Measurements from ENCODE around the gene NGB. TPM values are rescaled to one million over a fixed set of nuclear protein-coding genes. Genes with fewer than 3 reads are reported as not detected.

NGB gene
- polyA plus RNA-seq, 3 donors = not detected

GRCh38 chr14:77225254-77225653 lies 45.8 kb downstream of the NGB start:
- Mint-ChIP-seq H3K4me1 (no peaks in the 10 kb centered on the region), H3K9me3 (peaks cover 0 to 1% (median 0%) of the 10 kb centered on the region in 7 donors), H3K27ac (no peak overlapping the region), H3K36me3 (no peaks in the 10 kb centered on the region), H3K4me3 (no peak overlapping the region), H3K27me3 (ENCODE audit: low read depth in 3 of 3) (peaks cover under 1 to 6% (median 2%) of the 10 kb centered on the region in 3 donors)
- Histone ChIP-seq H3K4me2 (replicated peaks; ENCODE audit: extremely low read depth, low read length, poor library complexity, severe bottlenecking) (no peak overlapping the region), H3K4me1 (ENCODE audit: control insufficient read depth in 1 of 2, insufficient read depth in 2 of 2, low read length in 2 of 2) (no peaks in the 10 kb centered on the region), H3K9me3 (replicated peaks in 1 of 2; ENCODE audit: control insufficient read depth in 1 of 2, insufficient read depth in 1 of 2, low read length in 2 of 2) (no peaks in the 10 kb centered on the region), H3K27ac (ENCODE audit: low read depth in 1 of 2, low read length in 2 of 2) (no peak overlapping the region), H3K4me3 (replicated peaks in 1 of 3; ENCODE audit: low read depth in 2 of 3, low read length in 3 of 3) (no peak overlapping the region), H4K20me1 (ENCODE audit: insufficient read depth, low read length) (no peaks in the 10 kb centered on the region), H2AFZ (ENCODE audit: insufficient read depth, low read depth, low read length, poor library complexity, severe bottlenecking) (no peak overlapping the region), H3K27me3 (ENCODE audit: control insufficient read depth in 2 of 2, insufficient read depth in 2 of 2, low read length in 2 of 2) (no peaks in the 10 kb centered on the region), H3K36me3 (replicated peaks in 1 of 2; ENCODE audit: control insufficient read depth in 1 of 2, insufficient read depth in 2 of 2, low read length in 2 of 2) (no peaks in the 10 kb centered on the region), H3K79me2 (ENCODE audit: insufficient read depth, low read length) (no peaks in the 10 kb centered on the region), H3K9ac (ENCODE audit: insufficient read depth, low read length, poor library complexity, severe bottlenecking) (no peak overlapping the region)
- TF ChIP-seq CTCF (IDR thresholded peaks at IDR 0.05) = no peak
- DNase-seq = no peak
- intact Hi-C loops (cut with micrococcal nuclease) = no loop called here
- 86% methylated on average over 11 of the region's 12 CpGs for WGBS (ENCODE audit: insufficient coverage)

- Mint-ChIP-seq H3K4me1 (no peaks in the 10 kb centered on the region), H3K9me3 (no peaks in the 10 kb centered on the region), H3K27me3 (ENCODE audit: low read depth in 3 of 3) (peaks cover 2 to 6% (median 2%) of the 10 kb centered on the region in 3 donors), H3K27ac (no peak overlapping the region), H3K4me3 (no peak overlapping the region), H3K36me3 (no peaks in the 10 kb centered on the region)
- H3K4me3 ChIP-seq (replicated peaks in 1 of 3; ENCODE audit: low read depth in 2 of 3, low read length in 3 of 3) = no peak overlapping the region
- DNase-seq = no peak
- 19% methylated on average over 3 of the region's 4 CpGs for WGBS (ENCODE audit: insufficient coverage)
- H2AFZ ChIP-seq (ENCODE audit: insufficient read depth, low read depth, low read length, poor library complexity, severe bottlenecking) = no peak overlapping the region
- intact Hi-C loops (cut with micrococcal nuclease) = no loop called here
- H3K36me3 ChIP-seq (replicated peaks in 1 of 2; ENCODE audit: control insufficient read depth in 1 of 2, insufficient read depth in 2 of 2, low read length in 2 of 2) = no peaks in the 10 kb centered on the region
- no peak overlapping the region for H3K27ac ChIP-seq (ENCODE audit: low read depth in 1 of 2, low read length in 2 of 2)
- no peaks in the 10 kb centered on the region for H3K9me3 ChIP-seq (replicated peaks in 1 of 2; ENCODE audit: control insufficient read depth in 1 of 2, insufficient read depth in 1 of 2, low read length in 2 of 2)
- H3K4me1 ChIP-seq (ENCODE audit: control insufficient read depth in 1 of 2, insufficient read depth in 2 of 2, low read length in 2 of 2) = no peaks in the 10 kb centered on the region
- no peaks in the 10 kb centered on the region for H4K20me1 ChIP-seq (ENCODE audit: insufficient read depth, low read length)
- H3K9ac ChIP-seq (ENCODE audit: insufficient read depth, low read length, poor library complexity, severe bottlenecking) = no peak overlapping the region
- H3K4me2 ChIP-seq (replicated peaks; ENCODE audit: extremely low read depth, low read length, poor library complexity, severe bottlenecking) = no peak overlapping the region
- H3K27me3 ChIP-seq (ENCODE audit: control insufficient read depth in 2 of 2, insufficient read depth in 2 of 2, low read length in 2 of 2) = no peaks in the 10 kb centered on the region
- no peaks in the 10 kb centered on the region for H3K79me2 ChIP-seq (ENCODE audit: insufficient read depth, low read length)
- TF ChIP-seq CTCF (IDR thresholded peaks at IDR 0.05) = no peak
Measured at GRCh38 chr14:77224212-77224611, 46.8 kb downstream of the NGB start.
